MG63 (cell line): ENCODE measurements around the gene DUSP8. TPM values are rescaled to one million over a fixed set of nuclear protein-coding genes. Genes with fewer than 3 reads are reported as not detected.

Source experiments
- DNase-seq: peaks from one replicate; pipeline ENCODE4 v3.0.0-alpha.2; 2020
- H3K27me3 ChIP-seq: fragments of 250-450 bp; sonication (Bioruptor Pico); 2 replicates; pipeline ENCODE4 v1.5.1; 2020; ENCODE audit warnings: mild to moderate bottlenecking, moderate library complexity
- H3K36me3 ChIP-seq: fragments of 250-450 bp; sonication (Bioruptor Pico); 2 replicates; pipeline ENCODE4 v1.5.1; 2020; ENCODE audit warnings: mild to moderate bottlenecking, moderate library complexity
- H3K4me3 ChIP-seq: fragments of 250-450 bp; sonication (Bioruptor Pico); 2 replicates; pipeline ENCODE4 v1.5.1; 2020; ENCODE audit warnings: mild to moderate bottlenecking, moderate library complexity
- H3K9me3 ChIP-seq: fragments of 250-450 bp; sonication (Bioruptor Pico); 2 replicates; pipeline ENCODE4 v1.5.1; 2020; ENCODE audit warnings: mild to moderate bottlenecking, moderate library complexity
- total RNA-seq: library from RNA; depleted of rRNA; stranded (reverse); fragments of >200 nt; shearing (Covaris generic); gene quantifications from 2 replicates; pipeline ENCODE4 v1.2.3, GENCODE V29; 2014; ENCODE audit warnings: low replicate concordance

The DUSP8 gene
- total RNA-seq, 1 experiment from 2014 or later: 4.5 TPM

DNA sequence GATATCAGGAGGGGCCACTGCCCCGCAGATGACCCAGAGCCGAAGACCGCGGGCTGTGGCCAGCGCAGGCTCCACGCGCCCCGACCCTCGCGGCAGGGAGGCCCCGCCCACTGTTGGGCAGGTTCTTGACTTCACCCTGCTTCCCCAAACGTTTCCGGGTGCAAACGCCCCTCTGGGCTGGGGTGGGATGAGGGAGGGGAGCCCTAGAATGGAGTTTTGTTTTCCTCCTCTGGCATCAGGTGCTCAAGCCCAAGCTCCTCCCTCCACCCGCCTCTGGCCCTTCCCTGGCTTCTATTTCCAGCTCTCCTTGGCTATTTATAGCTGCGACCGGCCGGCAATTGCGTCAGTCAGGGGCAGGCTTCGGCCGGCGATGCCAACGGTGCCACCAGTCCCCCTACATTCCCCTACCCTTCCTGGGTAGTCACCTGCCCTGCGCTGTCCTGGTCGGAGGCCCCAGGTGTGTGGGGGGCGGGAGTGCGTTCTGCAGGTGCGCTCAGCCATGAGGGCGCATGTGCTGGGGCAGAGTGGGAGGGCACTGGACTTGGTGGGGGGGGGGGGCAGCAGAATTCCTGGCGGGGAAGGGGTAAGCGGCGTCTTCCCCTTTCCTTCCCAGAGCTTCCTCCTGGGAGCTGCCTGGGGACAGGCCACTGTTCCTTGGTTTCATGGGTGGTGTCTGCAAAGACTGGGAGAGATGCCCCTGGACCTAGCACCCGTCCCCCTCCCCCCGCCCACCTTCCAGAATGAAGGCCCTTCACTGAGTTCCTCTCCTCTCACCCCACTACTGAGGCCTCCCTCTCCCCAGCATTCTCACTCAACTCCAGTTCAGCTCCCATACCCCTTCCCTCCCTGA lies 23.6 kb downstream of the DUSP8 start:
- Histone ChIP-seq H3K4me3 (no peak overlapping the region), H3K9me3 (no peaks in the 10 kb centered on the region), H3K36me3 (no peaks in the 10 kb centered on the region), H3K27me3 (peaks cover 7% of the 10 kb centered on the region)
- DNase-seq: no peak

- Histone ChIP-seq H3K36me3 (no peaks in the 10 kb centered on the region), H3K27me3 (peaks cover 7% of the 10 kb centered on the region), H3K4me3 (no peak overlapping the region), H3K9me3 (no peaks in the 10 kb centered on the region)
- DNase-seq: no peak
Measured at GRCh38 chr11:1547467-1548098, 24.5 kb downstream of the DUSP8 start.

DNA sequence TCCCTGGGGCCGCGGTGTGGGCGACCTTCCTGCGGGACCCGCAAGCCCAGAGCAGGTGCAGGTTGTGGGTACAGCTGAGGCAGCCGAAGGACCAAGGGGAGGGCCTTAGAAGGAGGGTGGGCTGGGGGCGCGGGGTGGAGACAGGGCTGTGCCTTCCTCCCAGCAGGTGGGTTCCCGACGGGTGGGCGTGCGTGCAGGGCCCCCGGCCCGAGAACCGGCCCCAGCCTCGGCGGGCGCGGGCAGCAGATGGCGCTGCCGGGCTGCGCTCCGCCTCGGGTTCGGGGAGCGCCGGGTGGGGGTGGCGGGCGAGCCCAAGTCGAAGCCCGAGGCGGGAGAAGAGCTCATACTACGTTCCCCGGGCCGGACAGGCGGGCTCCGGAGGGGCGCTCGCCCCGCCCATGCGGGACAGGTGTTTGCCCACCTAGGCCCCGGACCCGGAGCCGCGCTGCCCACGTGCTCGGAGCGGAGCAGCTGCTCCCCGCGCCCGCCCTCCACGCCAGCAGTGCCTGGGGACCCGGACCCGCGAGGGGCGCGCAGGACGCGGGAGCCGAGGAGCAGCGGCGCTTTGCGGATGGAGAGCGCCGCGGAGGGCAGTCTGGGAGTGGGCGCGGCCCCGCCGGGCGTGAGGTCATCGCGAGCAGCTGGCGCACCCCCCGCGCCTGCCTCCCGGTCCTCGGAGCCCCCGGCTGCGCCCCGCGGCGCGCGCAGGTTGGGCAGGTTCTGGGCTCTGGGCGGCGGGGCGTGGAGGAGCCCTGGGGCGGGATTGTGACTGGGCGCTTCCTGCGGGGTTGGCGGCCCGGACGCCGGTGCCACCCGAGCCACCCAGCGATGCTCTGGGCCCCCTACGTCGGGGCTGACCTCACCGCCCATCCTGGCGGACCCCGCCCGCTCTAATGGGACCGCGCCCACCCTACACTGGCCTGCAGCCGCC lies 25.3 kb downstream of the DUSP8 start:
- Histone ChIP-seq H3K9me3 (no peaks in the 10 kb centered on the region), H3K36me3 (no peaks in the 10 kb centered on the region), H3K27me3 (peaks cover 7% of the 10 kb centered on the region), H3K4me3 (peak overlapping the region; percentile 36; the same call in 1 of the 2 replicates)
- DNase-seq: peak; percentile 50

DNA sequence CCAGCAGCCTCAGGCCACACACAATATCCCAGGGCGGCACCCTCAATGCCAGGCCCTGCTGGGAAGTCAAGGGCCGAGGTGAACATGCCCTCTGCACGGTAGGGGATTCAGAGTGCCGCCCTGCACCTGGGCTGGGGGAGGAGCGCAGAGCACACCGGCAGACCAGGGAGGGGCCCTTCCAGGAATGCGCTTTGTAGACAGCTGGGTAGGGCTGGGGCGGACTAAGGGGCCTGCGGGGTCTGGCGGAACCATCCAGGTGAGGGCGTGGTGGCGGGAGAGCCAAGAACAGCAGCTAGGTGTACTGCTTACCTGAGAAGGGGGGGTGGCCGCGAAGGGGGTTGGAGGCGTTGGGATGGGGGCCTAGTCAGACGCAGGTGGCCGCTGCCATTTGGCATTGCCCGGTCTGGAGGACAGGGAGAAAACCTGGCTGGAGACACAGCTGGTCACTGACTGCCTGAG lies 26.0 kb downstream of the DUSP8 start:
- H3K4me3 ChIP-seq: no peak overlapping the region
- no peaks in the 10 kb centered on the region for H3K36me3 ChIP-seq
- H3K9me3 ChIP-seq: no peaks in the 10 kb centered on the region
- H3K27me3 ChIP-seq: peaks cover 7% of the 10 kb centered on the region
- no peak for DNase-seq

DNA sequence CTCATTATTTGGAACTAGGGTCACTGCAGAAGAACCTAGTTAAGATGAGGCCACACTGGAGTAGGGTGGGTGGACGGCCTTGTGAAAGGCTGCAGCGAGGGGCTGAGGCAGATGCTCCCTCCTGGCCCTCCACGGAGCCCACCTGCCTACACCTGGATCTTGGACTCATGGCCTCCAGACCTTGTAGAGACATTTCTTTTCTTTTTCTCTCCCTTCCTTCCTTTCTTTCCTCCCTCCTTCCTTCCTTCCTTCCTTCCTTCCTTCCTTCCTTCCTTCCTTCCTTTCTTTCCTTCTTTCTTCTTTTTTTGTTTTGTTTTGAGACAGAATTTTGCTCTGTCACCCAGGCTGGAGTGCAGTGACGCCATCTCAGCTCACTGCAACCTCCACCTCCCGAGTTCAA lies 26.6 kb downstream of the DUSP8 start:
- Histone ChIP-seq H3K36me3 (no peaks in the 10 kb centered on the region), H3K27me3 (peaks cover 7% of the 10 kb centered on the region), H3K9me3 (no peaks in the 10 kb centered on the region), H3K4me3 (no peak overlapping the region)
- no peak for DNase-seq

DNA sequence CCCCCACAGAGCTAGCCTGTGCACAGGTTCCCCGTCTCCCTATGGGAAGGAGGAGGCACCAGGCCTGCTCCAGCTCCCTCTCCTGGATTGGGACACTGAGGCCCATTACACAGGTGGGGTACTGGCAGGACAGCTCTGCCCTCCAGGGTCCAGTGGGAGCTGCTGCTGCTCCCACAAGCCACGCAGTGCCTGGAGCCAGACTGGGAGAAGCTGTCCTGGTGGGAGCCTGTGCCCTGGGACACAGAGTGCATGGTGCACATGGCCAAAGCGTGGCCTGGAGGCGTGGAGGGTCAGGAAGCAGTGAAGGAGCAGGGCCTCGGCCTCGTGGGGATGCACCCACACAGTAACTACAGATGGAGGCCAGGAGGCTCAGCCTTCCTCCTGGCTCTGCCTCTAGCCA lies 27.5 kb downstream of the DUSP8 start:
- Histone ChIP-seq H3K36me3 (no peaks in the 10 kb centered on the region), H3K27me3 (peaks cover 7% of the 10 kb centered on the region), H3K9me3 (no peaks in the 10 kb centered on the region), H3K4me3 (no peak overlapping the region)
- no peak for DNase-seq

DNA sequence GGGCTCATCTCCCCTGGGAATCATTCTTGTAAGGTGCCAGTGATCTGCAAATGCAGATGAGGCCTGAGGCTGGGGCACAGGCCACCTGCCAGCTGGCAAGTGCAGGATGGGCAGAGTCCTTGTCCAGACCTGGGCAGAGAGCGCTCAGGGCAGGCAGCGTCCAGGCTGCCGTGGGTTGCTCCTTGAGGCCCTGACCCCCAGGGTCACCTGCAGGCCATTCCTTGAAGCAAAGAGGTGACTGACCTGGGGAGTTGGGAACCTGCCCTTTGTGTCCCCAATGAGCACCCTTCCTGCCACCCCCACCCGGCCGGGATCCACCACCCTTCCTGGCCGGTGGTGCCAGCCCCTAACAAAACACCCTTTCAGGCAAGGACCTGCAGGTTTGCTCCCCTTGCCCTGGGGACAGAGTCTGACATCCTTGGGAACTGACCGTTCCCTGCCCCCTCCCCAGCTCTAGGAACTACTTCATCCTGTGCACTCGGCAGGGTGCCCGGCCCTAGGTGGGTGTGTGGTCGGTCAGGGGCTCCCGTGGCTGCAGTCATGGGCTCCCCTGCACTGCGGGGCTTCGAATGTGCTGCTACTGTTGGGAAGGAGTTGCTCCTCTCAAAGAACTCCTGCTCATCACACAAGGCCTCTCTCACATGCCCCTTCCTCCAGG lies 28.3 kb downstream of the DUSP8 start:
- Histone ChIP-seq H3K27me3 (peaks cover 7% of the 10 kb centered on the region), H3K36me3 (no peaks in the 10 kb centered on the region), H3K4me3 (no peak overlapping the region), H3K9me3 (no peaks in the 10 kb centered on the region)
- no peak for DNase-seq

GRCh38 chr11:1542267-1542666 lies 29.8 kb downstream of the DUSP8 start:
- H3K27me3 ChIP-seq: peaks cover 6% of the 10 kb centered on the region
- DNase-seq: no peak
- H3K36me3 ChIP-seq: no peaks in the 10 kb centered on the region
- no peak overlapping the region for H3K4me3 ChIP-seq
- H3K9me3 ChIP-seq: no peaks in the 10 kb centered on the region

GRCh38 chr11:1541474-1542204 lies 30.4 kb downstream of the DUSP8 start:
- Histone ChIP-seq H3K27me3 (peaks cover 4% of the 10 kb centered on the region), H3K36me3 (no peaks in the 10 kb centered on the region), H3K9me3 (no peaks in the 10 kb centered on the region), H3K4me3 (no peak overlapping the region)
- no peak for DNase-seq

- Histone ChIP-seq H3K36me3 (0 out of 2 replicates have a peak, but pooled peaks cover 2% of the 10 kb centered on the region), H3K9me3 (no peaks in the 10 kb centered on the region), H3K4me3 (no peak overlapping the region), H3K27me3 (no peaks in the 10 kb centered on the region; the same call in 1 of the 2 replicates)
- no peak for DNase-seq
Measured at GRCh38 chr11:1540074-1540473, 32.0 kb downstream of the DUSP8 start.

DNA sequence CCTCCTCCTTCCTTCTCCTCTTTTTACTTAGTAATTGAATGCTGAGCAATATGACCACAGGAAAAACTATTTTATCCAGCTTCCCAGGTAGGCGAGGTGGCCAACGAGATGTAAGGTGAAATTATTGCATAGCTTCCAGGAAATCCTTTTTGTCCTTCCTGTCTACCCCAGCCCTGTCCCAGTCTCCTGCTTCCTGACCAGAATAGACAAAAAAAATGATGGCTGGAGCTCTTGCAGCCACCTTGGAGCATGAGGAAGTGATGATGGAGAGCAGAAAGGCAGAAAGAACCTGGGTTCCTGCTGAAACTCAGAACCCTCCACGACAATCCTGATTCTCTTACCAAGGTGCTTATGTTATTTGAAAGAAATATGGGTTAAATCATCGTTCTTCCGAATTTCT lies 33.9 kb downstream of the DUSP8 start:
- no peak for DNase-seq
- peaks cover 2% of the 10 kb centered on the region; the same call in 1 of the 2 replicates for H3K36me3 ChIP-seq
- H3K9me3 ChIP-seq: no peaks in the 10 kb centered on the region
- no peaks in the 10 kb centered on the region; the same call in 1 of the 2 replicates for H3K27me3 ChIP-seq
- no peak overlapping the region for H3K4me3 ChIP-seq

GRCh38 chr11:1536065-1536843 lies 35.8 kb downstream of the DUSP8 start:
- no peak for DNase-seq
- Histone ChIP-seq H3K9me3 (no peaks in the 10 kb centered on the region), H3K27me3 (no peaks in the 10 kb centered on the region; the same call in 1 of the 2 replicates), H3K36me3 (peaks cover 2% of the 10 kb centered on the region; the same call in 1 of the 2 replicates), H3K4me3 (no peak overlapping the region)

DNA sequence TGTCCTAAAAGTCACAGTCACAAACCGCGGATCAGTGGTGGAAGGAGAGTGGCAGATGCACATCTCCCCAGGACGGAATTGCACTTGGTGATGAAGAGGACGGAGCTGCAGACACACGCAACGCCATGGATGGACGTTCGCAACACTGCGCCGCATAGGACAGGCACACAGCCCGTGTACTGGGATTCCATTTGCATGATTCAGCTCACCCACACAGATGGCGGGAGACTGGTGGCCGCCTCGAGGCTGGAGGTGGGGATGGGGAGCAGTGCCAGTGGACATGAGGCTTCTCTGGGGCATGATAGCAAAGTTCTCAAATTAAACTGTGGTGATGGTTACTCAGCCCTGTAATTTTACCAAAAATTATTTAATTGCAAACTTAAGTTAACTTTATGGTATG lies 37.4 kb downstream of the DUSP8 start:
- H3K9me3 ChIP-seq: no peaks in the 10 kb centered on the region
- DNase-seq: no peak
- peaks cover 2% of the 10 kb centered on the region; the same call in 1 of the 2 replicates for H3K36me3 ChIP-seq
- no peak overlapping the region for H3K4me3 ChIP-seq
- no peaks in the 10 kb centered on the region; the same call in 1 of the 2 replicates for H3K27me3 ChIP-seq

DNA sequence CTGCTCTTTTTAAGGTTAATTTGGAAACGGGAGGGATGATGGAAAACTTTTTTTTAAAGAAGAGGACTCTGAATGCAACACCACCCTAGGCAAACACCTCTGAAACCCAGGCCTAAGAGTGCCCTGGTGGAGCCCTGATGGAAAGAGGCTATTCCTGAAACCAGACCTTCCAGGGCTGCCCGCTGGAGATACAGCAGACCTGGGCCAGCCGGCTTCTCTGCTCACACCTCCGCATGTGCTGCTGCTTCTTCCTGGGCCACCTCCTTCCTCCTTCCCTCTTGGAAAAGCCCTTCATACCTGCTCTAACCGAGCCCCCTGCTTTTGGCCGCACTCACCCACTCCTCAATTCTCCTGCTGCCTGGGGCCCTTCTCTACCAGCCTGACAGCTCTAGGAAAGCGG lies 37.9 kb downstream of the DUSP8 start:
- H3K4me3 ChIP-seq: no peak overlapping the region
- H3K27me3 ChIP-seq: no peaks in the 10 kb centered on the region; the same call in 1 of the 2 replicates
- peaks cover 2% of the 10 kb centered on the region; the same call in 1 of the 2 replicates for H3K36me3 ChIP-seq
- DNase-seq: no peak
- H3K9me3 ChIP-seq: no peaks in the 10 kb centered on the region

DNA sequence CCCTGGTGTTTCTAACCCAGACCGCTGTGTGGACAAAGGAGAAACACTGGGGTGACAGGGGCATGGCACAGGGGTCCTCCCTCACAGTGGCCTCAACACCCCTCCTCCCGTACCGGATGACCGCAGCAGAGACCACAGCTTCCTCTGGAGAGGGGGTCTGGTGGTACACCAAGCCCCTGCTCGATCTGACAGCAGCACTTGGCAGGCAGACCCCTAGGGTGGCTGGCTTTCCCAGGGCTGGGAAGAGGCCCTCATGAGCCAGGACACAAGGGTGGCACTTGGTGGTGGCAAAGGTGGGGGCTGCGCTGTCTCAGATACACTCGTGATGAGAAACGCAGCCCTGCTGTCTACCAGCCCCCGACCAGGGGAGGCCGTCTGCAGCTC lies 38.7 kb downstream of the DUSP8 start:
- Histone ChIP-seq H3K27me3 (no peaks in the 10 kb centered on the region; the same call in 1 of the 2 replicates), H3K9me3 (no peaks in the 10 kb centered on the region), H3K36me3 (peaks cover 2% of the 10 kb centered on the region; the same call in 1 of the 2 replicates), H3K4me3 (no peak overlapping the region)
- DNase-seq: no peak
